ENCODE data around the gene PSMB11. TPM values are rescaled to one million over a fixed set of nuclear protein-coding genes. Genes with fewer than 3 reads are reported as not detected.

PSMB11 gene
- total RNA-seq, 2 donors from 2014 or later = not detected

DNA sequence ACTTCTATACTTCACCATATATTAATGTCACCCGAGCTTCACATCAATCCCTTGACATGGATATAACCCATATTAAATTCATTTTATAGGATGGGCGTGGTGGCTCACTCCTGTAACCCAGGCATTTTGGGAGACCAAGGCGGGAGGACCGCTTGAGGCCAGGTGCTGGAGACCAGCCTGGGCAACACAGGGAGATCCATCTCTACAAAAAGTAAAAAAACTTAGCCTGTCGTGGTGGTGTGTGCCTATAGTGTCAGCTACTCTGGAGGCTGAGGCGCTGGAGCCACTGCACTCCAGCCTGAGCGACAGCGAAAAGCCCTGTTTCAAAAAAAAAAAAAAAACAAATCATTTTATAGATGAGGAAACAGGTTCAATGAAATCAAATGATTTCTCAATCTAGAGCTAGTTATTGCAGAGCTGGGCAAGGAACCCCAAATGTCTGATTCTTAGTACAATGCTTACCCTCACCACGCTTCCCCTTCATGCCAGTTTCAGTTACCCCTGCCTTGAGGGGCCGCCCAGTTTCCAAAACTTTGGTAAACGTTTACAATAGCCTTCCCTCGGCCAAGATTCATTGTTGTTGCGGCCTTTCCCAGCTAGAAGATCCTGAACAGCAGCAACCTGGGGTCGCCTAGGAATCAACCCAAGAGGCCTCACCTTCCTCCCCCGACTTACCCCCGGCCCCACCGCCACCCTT lies 8.1 kb upstream of the PSMB11 start:
- DNase-seq = no peak
- intact Hi-C loops (cut with DNase I) = no loop called here
- TF ChIP-seq, protein P1, sequence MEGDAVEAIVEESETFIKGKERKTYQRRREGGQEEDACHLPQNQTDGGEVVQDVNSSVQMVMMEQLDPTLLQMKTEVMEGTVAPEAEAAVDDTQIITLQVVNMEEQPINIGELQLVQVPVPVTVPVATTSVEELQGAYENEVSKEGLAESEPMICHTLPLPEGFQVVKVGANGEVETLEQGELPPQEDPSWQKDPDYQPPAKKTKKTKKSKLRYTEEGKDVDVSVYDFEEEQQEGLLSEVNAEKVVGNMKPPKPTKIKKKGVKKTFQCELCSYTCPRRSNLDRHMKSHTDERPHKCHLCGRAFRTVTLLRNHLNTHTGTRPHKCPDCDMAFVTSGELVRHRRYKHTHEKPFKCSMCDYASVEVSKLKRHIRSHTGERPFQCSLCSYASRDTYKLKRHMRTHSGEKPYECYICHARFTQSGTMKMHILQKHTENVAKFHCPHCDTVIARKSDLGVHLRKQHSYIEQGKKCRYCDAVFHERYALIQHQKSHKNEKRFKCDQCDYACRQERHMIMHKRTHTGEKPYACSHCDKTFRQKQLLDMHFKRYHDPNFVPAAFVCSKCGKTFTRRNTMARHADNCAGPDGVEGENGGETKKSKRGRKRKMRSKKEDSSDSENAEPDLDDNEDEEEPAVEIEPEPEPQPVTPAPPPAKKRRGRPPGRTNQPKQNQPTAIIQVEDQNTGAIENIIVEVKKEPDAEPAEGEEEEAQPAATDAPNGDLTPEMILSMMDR (IDR thresholded peaks at IDR 0.05) = no peak

DNA sequence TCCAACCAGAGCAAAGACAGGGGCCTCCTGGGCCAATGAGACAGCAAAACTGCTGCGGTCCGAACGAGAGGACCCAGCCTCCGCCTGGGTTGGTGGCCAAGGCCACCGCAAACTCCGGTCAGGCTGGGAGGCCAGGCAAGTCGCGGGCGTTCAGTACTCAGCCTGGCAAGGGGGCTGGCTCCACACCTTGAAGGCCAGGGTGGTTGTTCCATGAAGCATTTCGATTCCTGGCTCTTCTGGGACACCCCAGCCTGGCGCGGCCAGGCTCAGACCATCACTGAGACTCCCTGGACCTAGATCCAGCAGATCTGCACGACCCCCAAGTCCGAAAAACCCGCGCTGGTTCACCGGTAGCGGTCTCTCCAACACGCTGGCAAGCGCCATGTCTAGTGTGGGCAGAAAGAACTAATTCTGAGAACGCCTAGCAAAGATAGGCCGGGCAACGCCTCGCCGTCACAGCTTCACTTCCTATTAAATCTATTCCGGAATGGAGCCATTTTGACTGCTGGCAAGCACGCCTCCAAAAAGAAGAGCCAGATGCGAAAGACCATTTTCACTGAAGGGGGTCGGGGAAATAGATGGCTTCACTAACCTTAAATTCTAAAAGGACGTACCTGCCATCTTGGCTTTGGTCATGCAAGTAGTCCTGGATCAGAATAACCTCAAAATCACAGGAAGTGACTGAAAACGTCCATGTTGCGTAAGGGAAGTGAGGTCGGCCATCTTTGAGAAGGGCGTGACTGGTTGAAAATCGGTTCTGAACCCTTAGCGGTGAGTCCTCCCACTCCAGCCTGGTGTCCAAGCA lies 7.3 kb upstream of the PSMB11 start, which contains the start of gene PSMB5:
PSMB5 (minus strand) TSS at position 403 of the 805 bp plus-strand sequence; CDS start at position 384, 19 bp downstream.
- Histone ChIP-seq H3K4me3 (peak within 1 kb of the TSS; percentile 57), H3K27ac (peak within 1 kb of the TSS; percentile 88), H3K27me3 (no peaks in the 10 kb centered on the region), H3K9me3 (no peaks in the 10 kb centered on the region), H3K4me1 (peaks cover 9% of the 10 kb centered on the region), H3K9ac (ENCODE audit: low read depth in 2 of 2, low read length in 2 of 2) (peak within 1 kb of the TSS; percentile 92 to 93), H3K36me3 (peaks cover 13% of the 10 kb centered on the region)
- DNase-seq = peak; percentile 91
- intact Hi-C loops (cut with DNase I) = loop anchor here (5.0 kb wide), 1 partner anchor 37 kb away; no protein-coding TSS in a partner anchor
- TF ChIP-seq, protein P1 (IDR thresholded peaks at IDR 0.05) = no peak

More for the DNA sequence above, 8.1 kb upstream of the PSMB11 start:
- Histone ChIP-seq H3K27me3 (no peaks in the 10 kb centered on the region), H3K4me1 (peaks cover 9% of the 10 kb centered on the region), H3K9ac (ENCODE audit: low read depth in 2 of 2, low read length in 2 of 2) (peak overlapping the region; percentile 92 to 93), H3K27ac (peak overlapping the region; percentile 88), H3K36me3 (peaks cover 13% of the 10 kb centered on the region), H3K9me3 (no peaks in the 10 kb centered on the region), H3K4me3 (peak overlapping the region; percentile 57)

DNA sequence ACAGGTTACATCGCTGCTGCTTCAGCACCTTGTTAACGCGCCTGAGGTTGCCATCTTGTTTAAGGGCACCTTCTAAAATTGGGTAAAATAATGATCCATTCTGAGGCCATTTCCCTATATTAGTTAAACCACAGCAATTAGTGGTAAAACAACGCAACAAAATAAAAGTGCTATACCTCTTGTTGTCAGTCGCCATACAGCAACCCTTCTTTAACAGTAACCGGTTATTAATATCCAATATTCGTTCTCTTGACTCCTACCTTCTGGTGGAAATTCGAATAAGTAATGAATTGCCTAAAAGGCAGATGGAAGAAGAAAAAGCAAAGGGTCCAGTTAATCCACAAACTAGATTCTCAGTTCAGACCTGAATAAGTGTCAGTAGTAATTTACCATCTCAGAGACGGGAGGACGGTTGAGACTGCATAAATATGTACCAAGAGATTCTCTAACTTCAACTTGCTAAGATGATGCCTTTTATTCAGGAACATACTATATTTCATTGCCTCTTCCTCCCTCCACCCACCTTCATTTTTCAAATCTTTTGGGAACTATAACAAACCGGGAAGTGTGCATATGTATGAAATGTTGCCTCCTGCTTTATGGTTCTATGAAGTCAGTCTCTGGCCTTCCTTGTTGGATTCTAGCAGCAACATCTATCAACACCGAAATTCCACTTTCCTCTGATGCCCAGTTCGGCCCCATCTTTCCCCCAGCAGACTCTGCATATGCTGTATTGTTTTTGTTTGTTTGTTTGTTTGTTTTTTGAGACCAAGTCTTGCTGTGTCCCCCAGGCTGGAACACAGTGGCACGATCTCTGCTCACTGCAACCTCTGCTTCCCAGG lies 6.5 kb upstream of the PSMB11 start:
- DNase-seq = no peak
- Histone ChIP-seq H3K4me3 (peak overlapping the region; percentile 57), H3K9me3 (no peaks in the 10 kb centered on the region), H3K9ac (ENCODE audit: low read depth in 2 of 2, low read length in 2 of 2) (peak overlapping the region; percentile 70 to 93), H3K27ac (peak overlapping the region; percentile 88), H3K4me1 (peaks cover 9% of the 10 kb centered on the region), H3K27me3 (no peaks in the 10 kb centered on the region), H3K36me3 (peaks cover 12% of the 10 kb centered on the region)
- intact Hi-C loops (cut with DNase I) = loop anchor here (5.0 kb wide), 1 partner anchor 38 kb away; no protein-coding TSS in a partner anchor
- TF ChIP-seq, protein P1 (IDR thresholded peaks at IDR 0.05) = no peak

DNA sequence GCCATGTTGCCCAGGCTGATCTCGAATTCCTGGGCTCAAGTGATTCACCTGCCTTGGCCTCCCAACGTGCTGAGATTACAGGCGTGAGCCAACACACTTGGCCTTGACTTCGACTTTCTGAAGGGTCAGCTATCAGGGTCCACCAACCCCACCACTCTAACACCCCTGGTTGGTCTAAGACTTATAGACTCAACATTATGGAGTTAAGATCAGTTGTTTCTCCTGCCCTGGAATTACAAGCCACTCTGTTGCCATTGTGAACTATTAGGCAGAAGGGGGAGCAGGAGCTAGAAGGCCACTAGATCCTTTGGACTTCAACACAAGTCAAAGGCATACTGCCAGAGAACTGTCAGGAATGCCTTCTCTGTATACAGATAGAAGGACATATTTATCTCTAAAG lies 1.9 kb upstream of the PSMB11 start:
- Histone ChIP-seq H3K27me3 (no peaks in the 10 kb centered on the region), H3K4me1 (no peaks in the 10 kb centered on the region), H3K9ac (ENCODE audit: low read depth in 2 of 2, low read length in 2 of 2) (no peak overlapping the region), H3K27ac (no peak overlapping the region), H3K9me3 (no peaks in the 10 kb centered on the region), H3K36me3 (no peaks in the 10 kb centered on the region), H3K4me3 (no peak overlapping the region)
- intact Hi-C loops (cut with DNase I) = no loop called here
- no peak for DNase-seq
- TF ChIP-seq, protein P1 (IDR thresholded peaks at IDR 0.05) = no peak

DNA sequence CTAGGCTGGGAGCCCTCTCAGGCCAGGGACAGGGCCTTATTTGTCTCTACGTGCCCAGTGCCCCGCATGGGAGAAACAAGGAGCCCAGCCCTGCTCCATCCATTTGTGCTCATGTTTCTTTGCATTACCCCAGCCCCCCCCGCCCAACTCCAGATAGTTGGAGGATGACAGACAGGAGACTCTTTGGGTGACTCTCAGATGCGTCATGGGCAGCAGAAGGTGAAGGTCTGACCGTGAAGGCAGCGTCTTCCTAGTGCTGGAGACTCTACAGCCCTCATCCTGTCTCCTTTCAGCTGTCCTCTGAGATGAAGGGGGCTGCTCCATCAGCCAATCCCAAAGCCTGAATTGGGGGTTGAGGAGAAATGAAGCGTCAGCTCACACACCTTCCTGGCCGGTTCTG lies 283 bp upstream of the PSMB11 start:
- intact Hi-C loops (cut with DNase I) = no loop called here

More for the DNA sequence above, 283 bp upstream of the PSMB11 start:
- Histone ChIP-seq H3K9ac (ENCODE audit: low read depth in 2 of 2, low read length in 2 of 2) (no peak overlapping the region), H3K9me3 (no peaks in the 10 kb centered on the region), H3K27me3 (no peaks in the 10 kb centered on the region), H3K4me3 (no peak overlapping the region), H3K4me1 (no peaks in the 10 kb centered on the region), H3K27ac (no peak overlapping the region), H3K36me3 (no peaks in the 10 kb centered on the region)
- TF ChIP-seq, protein P1 (IDR thresholded peaks at IDR 0.05) = no peak
- DNase-seq = no peak
